ENCODE results near the gene AMBP. TPM values are rescaled to one million over a fixed set of nuclear protein-coding genes. Genes with fewer than 3 reads are reported as not detected.

The AMBP gene
- total RNA-seq, 1 donor from 2014 or later, result not detected

DNA sequence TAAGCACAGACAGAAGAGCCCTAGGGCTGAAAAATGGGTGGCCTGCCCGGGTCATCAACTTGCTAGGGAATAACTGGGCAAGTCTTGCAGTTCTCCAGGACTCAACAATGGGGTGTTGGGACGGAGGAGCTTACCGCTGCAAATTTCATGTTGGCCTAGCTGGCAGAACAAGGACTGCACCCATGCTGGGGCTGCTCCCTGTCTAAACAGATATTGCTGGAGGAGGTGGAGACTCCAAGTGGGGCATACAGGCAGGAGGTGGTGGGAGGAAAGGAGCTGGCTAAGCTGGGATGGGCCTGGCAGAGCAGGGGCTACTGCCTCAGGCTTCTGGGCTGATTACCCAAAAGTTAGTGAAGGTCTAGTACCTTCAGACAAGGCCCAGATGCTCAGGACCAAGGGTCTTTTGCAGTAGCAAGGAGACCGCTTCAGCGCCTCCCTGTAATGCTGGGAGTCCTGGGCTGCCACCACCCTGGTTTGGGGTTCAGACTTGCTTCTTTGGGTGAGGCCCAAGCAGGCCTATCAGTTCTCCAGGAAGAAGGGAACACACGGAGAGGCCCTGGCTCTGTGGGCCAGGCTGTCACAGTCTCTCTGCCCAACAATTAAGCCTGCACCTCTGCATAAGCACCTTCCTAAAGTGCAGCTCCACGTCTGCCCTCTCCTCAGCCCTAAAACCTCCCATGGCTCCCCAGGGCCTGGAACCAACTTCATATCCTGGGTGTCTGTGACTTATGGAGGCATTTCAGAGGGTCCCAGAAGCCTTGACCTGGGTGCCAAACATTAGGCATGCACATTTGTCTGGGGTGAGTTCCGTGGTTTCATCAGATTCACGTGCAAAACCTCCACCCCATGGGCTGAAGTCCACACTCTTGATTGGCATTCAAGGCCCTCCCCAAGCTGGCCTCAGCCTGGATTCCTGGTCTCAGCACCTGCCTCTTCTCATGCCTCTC lies 45.2 kb upstream of the AMBP start:
- TF ChIP-seq, protein P1, sequence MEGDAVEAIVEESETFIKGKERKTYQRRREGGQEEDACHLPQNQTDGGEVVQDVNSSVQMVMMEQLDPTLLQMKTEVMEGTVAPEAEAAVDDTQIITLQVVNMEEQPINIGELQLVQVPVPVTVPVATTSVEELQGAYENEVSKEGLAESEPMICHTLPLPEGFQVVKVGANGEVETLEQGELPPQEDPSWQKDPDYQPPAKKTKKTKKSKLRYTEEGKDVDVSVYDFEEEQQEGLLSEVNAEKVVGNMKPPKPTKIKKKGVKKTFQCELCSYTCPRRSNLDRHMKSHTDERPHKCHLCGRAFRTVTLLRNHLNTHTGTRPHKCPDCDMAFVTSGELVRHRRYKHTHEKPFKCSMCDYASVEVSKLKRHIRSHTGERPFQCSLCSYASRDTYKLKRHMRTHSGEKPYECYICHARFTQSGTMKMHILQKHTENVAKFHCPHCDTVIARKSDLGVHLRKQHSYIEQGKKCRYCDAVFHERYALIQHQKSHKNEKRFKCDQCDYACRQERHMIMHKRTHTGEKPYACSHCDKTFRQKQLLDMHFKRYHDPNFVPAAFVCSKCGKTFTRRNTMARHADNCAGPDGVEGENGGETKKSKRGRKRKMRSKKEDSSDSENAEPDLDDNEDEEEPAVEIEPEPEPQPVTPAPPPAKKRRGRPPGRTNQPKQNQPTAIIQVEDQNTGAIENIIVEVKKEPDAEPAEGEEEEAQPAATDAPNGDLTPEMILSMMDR (IDR thresholded peaks at IDR 0.05; ENCODE audit: insufficient read depth, low read length, poor library complexity, severe bottlenecking), result no peak
- no peak for DNase-seq (ENCODE audit: low read depth)

DNA sequence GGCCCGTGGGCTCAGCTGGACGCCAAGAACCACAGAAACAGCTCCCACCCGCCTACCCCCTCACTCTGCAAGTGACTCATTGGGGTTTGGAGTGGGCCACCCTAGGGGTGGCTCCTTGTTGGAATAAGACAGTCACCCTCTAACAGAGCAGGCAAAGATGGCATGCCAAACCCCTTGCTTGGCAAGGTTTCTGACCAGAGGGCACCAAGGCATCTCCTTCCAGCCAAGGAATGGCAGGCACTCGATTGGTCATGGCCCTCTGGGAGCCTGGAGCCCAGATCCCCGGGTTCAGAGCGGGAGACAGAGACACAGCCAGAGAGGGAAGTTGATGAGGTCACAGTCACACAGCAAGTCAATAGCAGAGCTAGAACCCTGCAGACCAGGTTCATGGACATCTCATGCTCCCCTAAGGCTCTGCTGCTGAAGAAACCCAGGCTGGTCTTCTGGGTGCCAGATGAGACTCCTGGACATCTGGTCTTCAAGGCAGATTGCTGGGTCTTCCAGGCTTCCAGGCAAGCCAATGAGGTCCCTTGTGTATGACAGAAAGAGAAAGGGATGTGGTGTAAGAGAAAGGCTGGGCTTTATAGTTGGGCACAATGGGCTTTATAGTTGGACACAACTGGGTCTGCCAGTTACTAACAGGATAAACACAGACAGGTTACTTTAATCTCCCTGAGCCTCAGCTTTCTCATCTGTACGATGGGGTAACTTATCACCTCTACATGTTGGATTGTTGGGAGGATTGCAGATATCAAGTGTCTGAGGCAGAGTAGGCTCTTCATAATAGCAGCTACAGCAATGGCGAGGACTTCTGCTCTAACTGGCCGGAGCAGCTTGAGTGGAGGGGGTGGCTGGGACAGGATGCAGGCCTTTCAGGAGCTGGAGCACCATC lies 44.3 kb upstream of the AMBP start:
- H3K27me3 ChIP-seq (ENCODE audit: control insufficient read depth, insufficient read depth, low read length), result peaks cover 14% of the 10 kb centered on the region
- no peak for DNase-seq (ENCODE audit: low read depth)
- H3K4me3 ChIP-seq (ENCODE audit: low read depth, low read length), result no peak overlapping the region
- no peaks in the 10 kb centered on the region for H3K36me3 ChIP-seq (ENCODE audit: control insufficient read depth, insufficient read depth, low read length)
- TF ChIP-seq, protein P1 (IDR thresholded peaks at IDR 0.05; ENCODE audit: insufficient read depth, low read length, poor library complexity, severe bottlenecking), result no peak

More for the DNA sequence above, 45.2 kb upstream of the AMBP start:
- H3K36me3 ChIP-seq (ENCODE audit: control insufficient read depth, insufficient read depth, low read length), result no peaks in the 10 kb centered on the region
- H3K27me3 ChIP-seq (ENCODE audit: control insufficient read depth, insufficient read depth, low read length), result peaks cover 12% of the 10 kb centered on the region
- no peak overlapping the region for H3K4me3 ChIP-seq (ENCODE audit: low read depth, low read length)

DNA sequence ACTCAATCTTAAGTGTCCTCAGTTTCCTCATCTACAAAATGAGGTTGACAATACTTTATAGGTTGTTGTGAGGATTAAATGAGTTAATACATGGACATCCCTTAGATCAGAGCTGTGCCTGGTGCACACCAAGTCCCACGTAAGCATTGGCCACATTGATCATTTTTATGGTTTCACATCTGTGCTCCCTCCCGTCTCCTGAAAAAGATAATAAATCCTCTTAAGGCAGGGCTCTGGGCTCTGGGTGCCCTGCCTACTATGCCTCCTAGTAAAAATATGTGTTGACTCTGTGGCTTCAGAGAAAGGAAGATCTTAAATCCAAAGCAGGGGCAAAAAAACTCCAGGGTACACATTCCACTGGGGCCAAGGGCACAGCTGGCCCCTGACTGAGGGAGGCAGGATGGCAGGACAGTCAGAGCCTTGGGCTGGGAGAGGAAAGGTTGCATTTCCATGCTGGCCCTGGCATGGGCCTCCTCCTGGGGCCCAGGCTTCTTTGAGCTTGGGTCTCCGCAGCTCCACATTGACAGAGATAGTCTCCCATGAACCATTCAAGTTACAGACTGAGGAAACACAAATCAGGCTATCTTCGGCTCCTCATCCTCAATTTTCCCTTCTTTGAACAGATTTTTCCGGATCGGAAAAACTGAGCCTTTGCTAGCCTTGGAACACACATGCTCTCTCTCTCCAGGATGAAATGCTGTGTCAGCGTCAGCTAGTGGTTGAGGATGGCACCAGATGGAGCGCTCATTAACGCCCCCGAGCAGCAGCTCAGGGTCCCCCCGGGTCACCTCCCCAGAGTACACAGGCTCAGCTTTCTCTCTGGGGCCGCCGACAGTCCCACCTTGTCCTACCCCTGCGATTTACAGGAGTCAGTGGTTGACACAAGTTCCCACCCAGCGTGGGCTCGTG lies 43.4 kb upstream of the AMBP start:
- Histone ChIP-seq H3K4me3 (ENCODE audit: low read depth, low read length) (no peak overlapping the region), H3K36me3 (ENCODE audit: control insufficient read depth, insufficient read depth, low read length) (no peaks in the 10 kb centered on the region), H3K27me3 (ENCODE audit: control insufficient read depth, insufficient read depth, low read length) (peaks cover 14% of the 10 kb centered on the region)
- TF ChIP-seq, protein P1 (IDR thresholded peaks at IDR 0.05; ENCODE audit: insufficient read depth, low read length, poor library complexity, severe bottlenecking), result no peak
- DNase-seq (ENCODE audit: low read depth), result no peak

DNA sequence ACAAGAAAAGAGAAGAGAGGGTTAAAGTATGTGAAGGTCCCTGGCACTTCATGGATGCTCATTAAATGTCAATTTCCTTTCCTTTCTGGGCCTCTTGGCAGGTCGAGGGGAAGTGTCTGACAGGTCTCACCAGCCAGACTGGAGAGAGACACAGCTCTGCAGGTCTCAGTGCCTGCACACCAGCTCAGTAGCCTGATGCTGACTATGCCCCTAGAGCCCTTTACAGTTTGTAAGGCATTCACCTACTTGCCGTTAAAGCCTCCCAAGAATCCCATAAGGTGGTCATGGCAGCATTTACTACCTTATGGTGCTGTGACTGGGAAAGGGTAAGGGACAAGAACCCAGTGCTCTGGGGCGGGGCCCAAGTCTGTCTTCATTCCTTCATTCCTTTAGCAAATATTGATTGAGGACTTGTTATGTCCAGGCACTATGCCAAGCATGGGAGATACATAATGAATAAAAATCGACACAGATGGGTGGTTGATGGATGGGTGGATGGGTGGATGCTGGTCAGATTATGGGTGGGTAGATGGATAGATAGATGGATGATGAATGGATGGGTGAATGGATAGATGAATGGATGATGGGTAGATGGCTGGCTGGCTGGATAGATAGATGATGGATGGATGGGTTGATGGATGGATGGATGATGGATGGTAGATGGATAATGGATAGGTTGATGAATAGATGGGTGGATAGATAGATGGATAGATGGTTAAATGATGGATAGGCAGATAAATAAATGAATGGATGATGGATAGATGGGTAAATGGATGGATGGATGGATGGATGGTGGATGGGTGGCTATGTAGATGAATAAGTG lies 42.3 kb upstream of the AMBP start:
- Histone ChIP-seq H3K27me3 (ENCODE audit: control insufficient read depth, insufficient read depth, low read length) (peaks cover 18% of the 10 kb centered on the region), H3K4me3 (ENCODE audit: low read depth, low read length) (no peak overlapping the region), H3K36me3 (ENCODE audit: control insufficient read depth, insufficient read depth, low read length) (no peaks in the 10 kb centered on the region)
- DNase-seq (ENCODE audit: low read depth), result no peak
- TF ChIP-seq, protein P1 (IDR thresholded peaks at IDR 0.05; ENCODE audit: insufficient read depth, low read length, poor library complexity, severe bottlenecking), result no peak
